ENCODE results near the gene ARF5.
A peak's percentile ranks its signal among the peaks of the same experiment; 100 is the strongest.

The ARF5 gene

GRCh38 chr7:127588697-127589482 lies 679 bp downstream of the ARF5 start:
- DNase-seq (ENCODE audit: low read depth in 3 of 3), result no peak

GRCh38 chr7:127589896-127590295 lies 1.7 kb downstream of the ARF5 start:
- DNase-seq (ENCODE audit: low read depth in 3 of 3), result no peak

- no peak for DNase-seq (ENCODE audit: low read depth in 3 of 3)
Measured at GRCh38 chr7:127591189-127591588, 3.0 kb downstream of the ARF5 start.

DNA sequence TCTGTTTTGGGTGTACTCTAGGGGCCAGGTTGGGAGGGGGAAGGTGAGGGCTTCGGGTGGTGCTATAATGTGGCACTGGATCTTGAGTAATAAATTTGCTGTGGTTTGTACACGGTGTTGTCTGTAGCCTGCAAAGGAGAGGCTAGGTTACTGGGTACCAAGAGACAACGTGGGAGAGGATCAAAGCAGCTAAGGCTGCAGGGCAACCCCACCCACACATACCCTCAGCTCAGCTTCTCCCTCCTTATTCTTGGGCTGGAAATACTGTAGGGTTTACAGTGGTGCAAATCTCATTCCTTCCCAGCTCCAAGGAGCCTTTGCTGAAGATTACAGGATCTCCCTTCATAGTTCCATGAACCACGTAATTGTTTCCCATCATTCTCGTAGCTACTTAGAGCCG lies 3.4 kb downstream of the ARF5 start:
- DNase-seq (ENCODE audit: low read depth in 3 of 3), result no peak

GRCh38 chr7:127592550-127592949 lies 4.3 kb downstream of the ARF5 start:
- DNase-seq (ENCODE audit: low read depth in 3 of 3), result no peak

- no peak for DNase-seq (ENCODE audit: low read depth in 3 of 3)
Measured at GRCh38 chr7:127594490-127594889, 6.3 kb downstream of the ARF5 start.

GRCh38 chr7:127595737-127596136 lies 7.5 kb downstream of the ARF5 start:
- no peak for DNase-seq (ENCODE audit: low read depth in 3 of 3)

DNA sequence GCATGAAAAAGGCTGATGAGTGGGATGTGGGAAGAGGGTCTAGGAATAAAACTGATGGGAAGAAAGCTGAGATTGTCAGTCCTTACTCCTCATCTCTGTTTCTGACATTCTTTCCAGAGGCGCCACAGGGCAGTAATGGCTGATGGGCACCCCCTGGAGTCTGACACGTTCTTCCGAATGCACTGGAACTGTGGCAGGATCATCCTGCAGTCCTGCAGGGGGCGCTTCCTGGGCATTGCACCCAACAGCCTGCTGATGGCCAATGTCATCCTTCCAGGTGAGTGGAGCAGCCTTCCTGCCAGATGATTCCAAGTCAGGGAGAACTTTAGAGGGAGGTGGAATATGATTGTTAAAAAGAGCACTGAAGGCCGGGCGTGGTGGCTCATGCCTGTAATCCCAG lies 10.1 kb downstream of the ARF5 start:
- DNase-seq (ENCODE audit: low read depth in 3 of 3), result no peak

DNA sequence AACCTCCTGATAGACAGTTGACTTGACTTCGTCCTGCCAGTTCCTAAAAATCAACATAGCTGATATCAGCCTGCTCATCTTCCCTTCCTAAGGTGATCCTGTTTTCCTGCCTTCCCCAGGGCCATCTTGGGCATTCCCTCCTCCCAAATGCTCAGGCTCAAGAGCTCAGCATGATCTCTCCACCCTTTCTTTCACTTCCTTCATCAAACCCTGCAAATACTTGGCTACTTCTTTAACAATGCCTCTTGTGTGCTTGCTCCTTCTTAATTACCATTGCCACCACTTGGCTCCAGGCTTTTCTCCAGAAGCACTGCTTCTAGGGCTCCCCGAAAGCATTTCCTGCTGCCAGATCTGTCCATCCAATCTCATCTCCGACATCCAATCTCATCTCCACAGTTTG lies 12.7 kb downstream of the ARF5 start:
- no peak for DNase-seq (ENCODE audit: low read depth in 3 of 3)

- no peak for DNase-seq (ENCODE audit: low read depth in 3 of 3)
Measured at GRCh38 chr7:127608446-127608845, 20.2 kb downstream of the ARF5 start.

GRCh38 chr7:127609297-127609696 lies 21.1 kb downstream of the ARF5 start:
- DNase-seq (ENCODE audit: low read depth in 3 of 3), result no peak

- DNase-seq (ENCODE audit: low read depth in 3 of 3), result no peak
Measured at GRCh38 chr7:127612263-127612662, 24.1 kb downstream of the ARF5 start.

DNA sequence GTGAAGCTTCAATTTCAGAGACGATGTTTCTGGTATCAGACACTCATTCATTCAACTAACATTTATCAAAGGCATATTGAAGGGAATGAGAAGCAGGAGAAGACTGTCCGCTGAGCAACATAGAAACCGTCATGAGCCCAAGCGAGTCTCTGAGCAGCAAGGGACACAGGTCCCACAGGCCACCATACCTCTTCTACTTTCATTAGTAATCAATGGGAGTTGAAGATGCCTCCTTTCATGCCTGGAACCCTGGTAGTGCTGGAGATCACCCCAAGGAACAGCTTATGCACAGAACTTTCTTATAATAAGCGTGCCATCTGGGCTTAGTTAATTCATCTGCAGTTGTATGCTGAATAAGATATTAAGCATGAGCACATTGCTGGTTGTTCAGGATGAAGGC lies 28.5 kb downstream of the ARF5 start:
- DNase-seq (ENCODE audit: low read depth in 3 of 3), result no peak

DNA sequence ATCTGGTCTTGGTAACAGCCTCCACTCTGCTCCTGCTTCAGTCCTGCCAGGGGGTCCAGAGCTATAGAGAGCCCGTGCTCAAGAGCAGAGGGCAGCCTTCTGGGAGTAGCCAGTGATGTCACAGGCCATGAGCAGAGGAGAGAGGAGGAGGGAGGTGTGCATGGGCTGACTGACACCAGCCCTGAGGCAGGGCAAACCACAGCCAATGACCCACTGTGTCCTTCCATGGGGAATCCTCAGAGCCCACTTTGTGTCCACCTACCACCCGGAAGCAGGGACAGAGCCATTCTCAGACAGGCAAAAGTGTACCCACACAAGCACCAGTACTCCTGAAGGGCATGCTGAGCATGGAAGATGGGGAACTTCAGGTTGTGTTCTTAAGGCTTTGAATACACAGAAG lies 29.8 kb downstream of the ARF5 start, which contains the start of gene PAX4:
TSS of gene PAX4 (minus strand) at position 101 of the 400 bp plus-strand sequence. CDS start 2,214 bp downstream, outside the sequence.
- no peak for DNase-seq (ENCODE audit: low read depth in 3 of 3)

GRCh38 chr7:127618775-127619174 lies 30.6 kb downstream of the ARF5 start:
- DNase-seq (ENCODE audit: low read depth in 3 of 3), result no peak

GRCh38 chr7:127619681-127620405 lies 31.6 kb downstream of the ARF5 start:
- no peak for DNase-seq (ENCODE audit: low read depth in 3 of 3)

GRCh38 chr7:127620406-127621233 lies 32.4 kb downstream of the ARF5 start:
- DNase-seq (ENCODE audit: low read depth in 3 of 3), result no peak

DNA sequence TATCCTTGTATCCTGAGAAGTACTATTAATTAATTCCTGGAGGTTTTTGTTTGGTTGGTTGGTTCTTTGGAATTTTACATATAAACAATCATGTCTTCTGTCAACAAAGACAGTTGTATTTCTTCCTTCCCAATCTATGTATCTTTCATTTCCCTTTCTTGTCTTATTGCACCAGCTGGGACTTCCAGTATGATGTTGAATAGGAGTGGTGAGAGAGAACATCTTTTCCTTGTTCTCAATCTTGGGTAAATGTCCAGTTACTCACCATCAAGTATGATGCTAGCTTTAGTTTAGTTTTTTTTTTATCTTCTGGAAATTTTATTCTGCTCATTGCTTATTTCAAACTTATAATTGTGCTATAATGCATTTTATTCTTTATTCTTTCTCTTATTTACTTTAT lies 37.1 kb downstream of the ARF5 start:
- no peak for DNase-seq (ENCODE audit: low read depth in 3 of 3)

- no peak for DNase-seq (ENCODE audit: low read depth in 3 of 3)
Measured at GRCh38 chr7:127628445-127628844, 40.2 kb downstream of the ARF5 start.

DNA sequence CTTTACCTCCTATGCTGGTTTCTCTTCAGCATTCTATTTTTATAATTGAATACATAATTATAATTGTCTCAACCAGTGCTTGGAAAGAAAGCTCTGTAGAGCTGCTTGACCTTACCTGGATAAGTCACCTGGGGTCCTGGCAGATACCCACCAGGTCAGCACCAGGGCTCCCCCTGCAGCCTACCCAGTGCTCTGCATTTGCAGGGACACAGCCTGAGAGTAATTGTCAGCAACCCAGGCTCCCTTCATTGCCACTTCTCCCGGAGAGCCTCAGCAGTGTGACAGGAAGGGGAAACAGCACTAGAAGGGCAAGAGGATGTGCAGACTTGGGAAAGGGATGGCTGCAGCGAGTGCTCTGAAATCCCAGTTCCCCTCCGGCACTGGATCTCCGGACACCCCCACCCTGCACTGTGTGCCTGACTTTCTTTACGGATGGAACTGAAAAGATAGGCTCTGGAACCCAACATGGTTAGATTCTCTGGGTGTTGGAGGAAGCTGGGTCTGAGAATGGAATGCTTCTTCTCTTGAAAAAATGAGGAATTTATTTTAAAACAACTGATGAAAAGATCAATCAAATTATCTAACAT lies 41.1 kb downstream of the ARF5 start:
- peak in 1 of 3 donors; percentile 35 for DNase-seq (ENCODE audit: low read depth in 3 of 3)

DNA sequence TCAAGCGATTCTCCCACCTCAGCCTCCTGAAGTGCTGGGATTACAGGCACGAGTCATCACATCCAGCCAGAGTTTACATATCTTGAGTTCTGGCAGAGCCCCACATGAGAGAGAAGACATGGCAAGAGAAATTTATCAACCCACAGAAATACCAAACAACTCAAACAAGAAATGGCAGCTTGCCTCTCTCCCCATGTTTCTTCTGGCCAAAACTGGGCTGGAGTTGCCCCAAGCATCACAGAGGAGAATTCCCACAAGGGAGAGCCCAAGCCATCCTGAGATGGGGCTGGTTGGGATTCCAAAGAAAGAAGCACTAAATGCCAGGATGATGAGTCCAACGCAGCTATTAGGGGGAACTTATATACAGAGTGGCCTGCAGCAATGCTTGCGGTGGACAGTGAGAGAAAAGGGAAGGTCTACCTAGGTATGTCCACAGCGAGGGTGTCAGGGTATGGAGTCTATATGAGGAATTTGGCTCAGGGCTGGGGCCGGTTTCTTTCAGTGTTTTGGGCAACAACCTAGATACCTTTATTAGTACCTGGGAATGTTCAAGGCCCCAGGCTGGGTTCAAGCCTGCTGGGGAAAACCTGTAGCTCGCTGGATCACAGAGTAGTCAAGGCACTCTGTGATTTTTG lies 44.2 kb downstream of the ARF5 start:
- no peak for DNase-seq (ENCODE audit: low read depth in 3 of 3)
